Measurements from ENCODE around the gene ATXN7L3. TPM values are rescaled to one million over a fixed set of nuclear protein-coding genes. Genes with fewer than 3 reads are reported as not detected.
"Not testable (repeated sequence)": the region's sequence is repeated elsewhere in the genome, so short reads cannot be mapped to it uniquely, and the experiment has no call there.

The ATXN7L3 gene
- total RNA-seq, 1 donor from 2014 or later: 64.4 TPM

DNA sequence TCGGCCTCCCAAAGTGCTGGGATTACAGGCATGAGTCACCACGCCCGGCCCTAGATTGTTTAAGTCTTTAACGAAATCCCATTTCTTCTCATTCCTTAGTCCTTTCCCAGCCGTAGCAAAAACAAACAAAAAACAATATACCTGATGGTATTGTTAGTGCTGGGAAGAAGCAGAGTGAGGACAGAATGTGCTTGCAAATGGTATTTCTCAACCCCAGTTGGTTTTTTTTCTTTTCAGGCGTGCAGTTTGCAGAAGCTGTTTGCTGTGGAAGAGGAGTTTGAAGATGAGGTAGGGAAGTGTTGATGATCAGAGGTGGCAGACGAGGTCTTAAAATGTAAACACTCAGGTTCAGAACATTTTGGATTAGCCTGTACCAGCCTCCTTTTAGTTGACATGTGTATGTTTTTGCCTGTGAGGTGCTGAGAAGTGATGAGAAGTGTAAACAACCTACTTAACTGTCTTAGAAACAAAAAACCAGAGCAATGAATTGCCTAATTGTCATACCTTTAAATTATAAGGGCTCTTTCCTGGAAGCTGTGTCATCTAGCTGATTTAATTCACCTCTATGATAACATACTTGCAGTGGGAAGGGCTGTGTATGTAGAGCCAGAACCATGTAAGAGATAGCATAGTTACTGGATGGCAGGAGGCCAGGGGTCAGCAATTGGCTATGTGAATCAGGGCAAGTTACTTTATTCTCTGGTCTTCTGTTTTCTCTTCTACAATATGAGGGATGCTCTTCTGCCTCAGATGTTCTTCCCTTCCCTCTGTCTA is 54.5 kb downstream of the ATXN7L3 start:
- FAIRE-seq (no peak), DNase-seq (ENCODE audit: low spot score in 2 of 2) (no peak)

DNA sequence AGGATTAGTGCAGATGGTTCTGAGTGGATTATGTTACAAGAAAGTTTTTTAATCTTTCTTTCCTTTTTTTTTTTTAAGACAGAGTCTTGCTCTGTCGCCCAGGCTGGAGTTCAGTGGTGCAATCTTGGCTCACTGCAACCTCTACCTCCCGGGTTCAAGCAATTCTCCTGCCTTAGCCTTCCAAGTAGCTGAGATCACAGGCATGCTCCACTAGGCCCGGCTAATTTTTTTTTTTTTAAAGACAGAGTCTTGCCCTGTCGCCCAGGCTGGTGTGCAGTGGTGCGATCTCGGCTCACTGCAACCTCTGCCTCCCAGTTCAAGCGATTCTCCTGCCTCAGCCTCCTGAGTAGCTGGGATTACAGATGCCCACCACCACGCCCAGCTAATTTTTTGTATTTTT is 55.8 kb downstream of the ATXN7L3 start:
- not testable (repeated sequence) for FAIRE-seq; DNase-seq (ENCODE audit: low spot score in 2 of 2)

Small RNAs within 50 kb of the gene (small RNA-seq; reads per million reads assigned to genes)
- not detected for gene MIR6782

Other genes with a start within 250 kb of the ATXN7L3 start
- not detected for gene PYY, start 245.9 kb downstream of the ATXN7L3 start, total RNA-seq
- 0.41 TPM for gene NAGS, start 195.3 kb downstream of the ATXN7L3 start, total RNA-seq
- gene TMEM101, start 184.9 kb downstream of the ATXN7L3 start, total RNA-seq: 41.2 TPM
- gene LSM12, start 133.2 kb downstream of the ATXN7L3 start, total RNA-seq: 26.5 TPM
- 11.4 TPM for gene G6PC3, start 129.1 kb downstream of the ATXN7L3 start, total RNA-seq
- 87.6 TPM for gene HDAC5, start 76.2 kb downstream of the ATXN7L3 start, total RNA-seq
- 0.82 TPM for gene HROB, start 58.0 kb downstream of the ATXN7L3 start, total RNA-seq
- gene ASB16, start 29.2 kb downstream of the ATXN7L3 start, total RNA-seq: not detected
- 22.0 TPM for gene TMUB2, start 12.9 kb downstream of the ATXN7L3 start, total RNA-seq
- gene UBTF, start 19.8 kb upstream of the ATXN7L3 start, total RNA-seq: 69.3 TPM
- gene SLC4A1, start 68.3 kb upstream of the ATXN7L3 start, total RNA-seq: 4.9 TPM
- 123 TPM for gene RUNDC3A, start 108.7 kb upstream of the ATXN7L3 start, total RNA-seq
- gene SLC25A39, start 124.9 kb upstream of the ATXN7L3 start, total RNA-seq: 30.2 TPM
- gene GRN, start 145.4 kb upstream of the ATXN7L3 start, total RNA-seq: 44.0 TPM
- gene FAM171A2, start 164.0 kb upstream of the ATXN7L3 start, total RNA-seq: 60.7 TPM
- gene ITGA2B, start 189.8 kb upstream of the ATXN7L3 start, total RNA-seq: 0.82 TPM